Measurements from ENCODE around the gene TLCD3B. TPM values are rescaled to one million over a fixed set of nuclear protein-coding genes. Genes with fewer than 3 reads are reported as not detected.

The TLCD3B gene
- polyA plus RNA-seq, 1 of the 3 experiments (the other 2 are of a cell fraction) = 3.8 TPM

GRCh38 chr16:30052671-30053372 lies 21.8 kb upstream of the TLCD3B start (continued):
- TF ChIP-seq CTCF (IDR thresholded peaks at IDR 0.05) (no peak), USF2 (IDR thresholded peaks at IDR 0.05; ENCODE audit: borderline replicate concordance, low read depth, low read length) (no peak), MEF2A (IDR thresholded peaks at IDR 0.05; ENCODE audit: borderline replicate concordance, low read depth) (no peak), SMC3 (IDR thresholded peaks at IDR 0.05; ENCODE audit: low read depth, low read length) (no peak), MAX (IDR thresholded peaks at IDR 0.05; ENCODE audit: low read depth) (peak; percentile 99), FOXM1 (IDR thresholded peaks at IDR 0.05; ENCODE audit: low read depth) (peak; percentile 50; the same call in 1 of the 2 replicates), FOSL2 (IDR thresholded peaks at IDR 0.05; ENCODE audit: borderline replicate concordance, low read depth) (no peak), ELF1 (IDR thresholded peaks at IDR 0.05) (peak; percentile 49), EP300 (IDR thresholded peaks at IDR 0.05; ENCODE audit: borderline replicate concordance in 1 of 2, low read depth in 1 of 2, low read length in 1 of 2) (peak; percentile 26 to 33; a peak in 2 of 4 replicates)

- CTCF ChIA-PET = interaction anchor here (0.6 to 6.1 kb wide), 3 partner anchors 9 to 346 kb away, joined by 3 to 31 read pairs (median 3); partner anchors contain the start of gene TLCD3B
These were observed 20.4 kb upstream of the TLCD3B start for GRCh38 chr16:30051518-30051917.

More at GRCh38 chr16:30051518-30051917, 20.4 kb upstream of the TLCD3B start:
- DNase-seq = no peak
- H3K79me2 ChIP-seq (ENCODE audit: insufficient read depth) = peaks cover 33% of the 10 kb centered on the region; the same call in 1 of the 2 replicates
- H4K20me1 ChIP-seq (ENCODE audit: insufficient read depth) = no peaks in the 10 kb centered on the region
- H3K4me3 ChIP-seq (ENCODE audit: low read depth in 2 of 2, low read length in 1 of 2) = no peak overlapping the region
- H3K4me2 ChIP-seq = no peak overlapping the region
- 40% methylated on average over 3 of the region's 3 CpGs for WGBS (ENCODE audit: low lambda C conversion rate)
- H3F3A ChIP-seq (replicated peaks; ENCODE audit: insufficient read depth) = peaks cover 22% of the 10 kb centered on the region
- TF ChIP-seq FOSL2 (IDR thresholded peaks at IDR 0.05; ENCODE audit: borderline replicate concordance, low read depth) (peak; percentile 56; the same call in 1 of the 2 replicates), GATA2 (CRISPR knock-in tag; IDR thresholded peaks at IDR 0.05) (no peak), ELF1 (IDR thresholded peaks at IDR 0.05) (no peak), POLR2AphosphoS5 (IDR thresholded peaks at IDR 0.05; ENCODE audit: low read depth, low read length) (no peak), GABPA (IDR thresholded peaks at IDR 0.05; ENCODE audit: low read depth) (no peak), MAX (IDR thresholded peaks at IDR 0.05; ENCODE audit: low read depth) (peak; percentile 56; the same call in 1 of the 2 replicates)
- no peaks in the 10 kb centered on the region for H3K36me3 ChIP-seq (replicated peaks in 1 of 2; ENCODE audit: control insufficient read depth in 1 of 2, insufficient read depth in 2 of 2, low read length in 1 of 2)
- peaks cover 5% of the 10 kb centered on the region in 2 experiments; a peak in 2 of 4 replicates for H3K4me1 ChIP-seq (ENCODE audit: control insufficient read depth in 1 of 2, insufficient read depth in 2 of 2, low read depth in 1 of 2, low read length in 1 of 2)
- POLR2A ChIA-PET = no interaction called here
- H3K9ac ChIP-seq = peak overlapping the region; percentile 51; the same call in 1 of the 2 replicates
- no peaks in the 10 kb centered on the region for H3K27me3 ChIP-seq (ENCODE audit: insufficient read depth)
- peak overlapping the region in 1 of 2 experiments; percentile 70; a peak in 2 of 4 replicates for H3K27ac ChIP-seq (ENCODE audit: low read depth in 2 of 2, low read length in 1 of 2)
- H3K9me3 ChIP-seq = no peaks in the 10 kb centered on the region
- H2AFZ ChIP-seq (ENCODE audit: low read depth) = no peak overlapping the region; the same call in 1 of the 2 replicates
- H3K9me2 ChIP-seq = no peaks in the 10 kb centered on the region
